Measurements from ENCODE around the gene CAMK2A. TPM values are rescaled to one million over a fixed set of nuclear protein-coding genes. Genes with fewer than 3 reads are reported as not detected.

CAMK2A gene
- total RNA-seq, 1 donor from 2014 or later: not detected

GRCh38 chr5:150172145-150172544 is 117.4 kb downstream of the CAMK2A start:
- Mint-ChIP-seq H3K4me1 (ENCODE audit: low read depth) (peaks cover 4% of the 10 kb centered on the region), H3K36me3 (ENCODE audit: insufficient read depth) (peaks cover 2% of the 10 kb centered on the region), H3K9me3 (ENCODE audit: low read depth) (no peaks in the 10 kb centered on the region), H3K27ac (no peak overlapping the region), H3K27me3 (peaks cover 64% of the 10 kb centered on the region), H3K4me3 (ENCODE audit: low read depth) (no peak overlapping the region)
- TF ChIP-seq CTCF (IDR thresholded peaks at IDR 0.05; ENCODE audit: unreplicated experiment): no peak
- no peak for DNase-seq (ENCODE audit: low spot score, unreplicated experiment)

Other genes starting within 250 kb of the CAMK2A start
- not detected in 2 replicates for gene CSF1R, start 203.2 kb downstream of the CAMK2A start, total RNA-seq
- 1.2 and 2.3 TPM in 2 replicates for gene PDGFRB, start 133.9 kb downstream of the CAMK2A start, total RNA-seq
- 0.31 and 0.43 TPM in 2 replicates for gene CDX1, start 123.0 kb downstream of the CAMK2A start, total RNA-seq
- gene SLC6A7, start 99.7 kb downstream of the CAMK2A start, total RNA-seq: not detected in 2 replicates
- 0.24 TPM in 1 of 2 replicates, not detected in the other for gene ARSI, start 13.1 kb upstream of the CAMK2A start, total RNA-seq
- 58.9 and 66.7 TPM in 2 replicates for gene TCOF1, start 67.9 kb upstream of the CAMK2A start, total RNA-seq
- 41.3 and 45.8 TPM in 2 replicates for gene CD74, start 123.1 kb upstream of the CAMK2A start, total RNA-seq
- 1,941 and 2,072 TPM in 2 replicates for gene RPS14, start 160.0 kb upstream of the CAMK2A start, total RNA-seq
- 154 and 169 TPM in 2 replicates for gene NDST1, start 218.4 kb upstream of the CAMK2A start, total RNA-seq

Data from progenitor cell of endocrine pancreas (in vitro differentiated cells).